ENCODE results near the gene C4orf36.

Gene C4orf36

GRCh38 chr4:86848136-86848535 lies 44.1 kb downstream of the C4orf36 start:
- no peak overlapping the region for H3K27ac ChIP-seq
- ChIA-PET CTCF (interaction anchor here (1.1 kb wide), 1 partner anchor 74 kb away, joined by 3 read pairs; no protein-coding TSS in a partner anchor), POLR2A (ENCODE audit: low non-redundant PET) (interaction anchor here (0.6 kb wide), 1 partner anchor 43 kb away, joined by 3 read pairs; no protein-coding TSS in a partner anchor)
- no peak for TF ChIP-seq CTCF (conservative IDR thresholded peaks at IDR 0.05; ENCODE audit: low read depth)
- no peak for DNase-seq (ENCODE audit: low spot score)

GRCh38 chr4:86847571-86847970 lies 44.7 kb downstream of the C4orf36 start:
- no peak for TF ChIP-seq CTCF (conservative IDR thresholded peaks at IDR 0.05; ENCODE audit: low read depth)
- DNase-seq (ENCODE audit: low spot score) = no peak
- no peak overlapping the region for H3K27ac ChIP-seq
- POLR2A ChIA-PET (ENCODE audit: low non-redundant PET) = no interaction called here
- CTCF ChIA-PET = interaction anchor here (1.1 kb wide), 1 partner anchor 74 kb away, joined by 3 read pairs; no protein-coding TSS in a partner anchor

GRCh38 chr4:86846921-86847320 lies 45.3 kb downstream of the C4orf36 start:
- no peak for TF ChIP-seq CTCF (conservative IDR thresholded peaks at IDR 0.05; ENCODE audit: low read depth)
- ChIA-PET POLR2A (ENCODE audit: low non-redundant PET) (no interaction called here), CTCF (no interaction called here)
- H3K27ac ChIP-seq = no peak overlapping the region
- no peak for DNase-seq (ENCODE audit: low spot score)

- CTCF ChIA-PET = interaction anchor here (0.6 kb wide), 1 partner anchor 52 kb away, joined by 3 read pairs; no protein-coding TSS in a partner anchor
- peak overlapping the region; percentile 70 for H3K27ac ChIP-seq
- peak; percentile 49 for DNase-seq (ENCODE audit: low spot score)
- POLR2A ChIA-PET (ENCODE audit: low non-redundant PET) = no interaction called here
- TF ChIP-seq CTCF (conservative IDR thresholded peaks at IDR 0.05; ENCODE audit: low read depth) = no peak
Observed at GRCh38 chr4:86845593-86845992, 46.6 kb downstream of the C4orf36 start.

- ChIA-PET POLR2A (ENCODE audit: low non-redundant PET) (no interaction called here), CTCF (no interaction called here)
- DNase-seq (ENCODE audit: low spot score) = peak; percentile 46
- TF ChIP-seq CTCF (conservative IDR thresholded peaks at IDR 0.05; ENCODE audit: low read depth) = no peak
- no peak overlapping the region for H3K27ac ChIP-seq
Observed at GRCh38 chr4:86841309-86841708, 50.9 kb downstream of the C4orf36 start.

- no peak for TF ChIP-seq CTCF (conservative IDR thresholded peaks at IDR 0.05; ENCODE audit: low read depth)
- DNase-seq (ENCODE audit: low spot score) = no peak
- CTCF ChIA-PET = no interaction called here
- POLR2A ChIA-PET (ENCODE audit: low non-redundant PET) = no interaction called here
- no peak overlapping the region for H3K27ac ChIP-seq
Observed at GRCh38 chr4:86840858-86841257, 51.4 kb downstream of the C4orf36 start.
